Stimulated activated CD4-positive, alpha-beta T cell treated with anti-CD3 and anti-CD28 coated beads, TNF-alpha, amount 100 ng/mL, for 1 hour (primary cell): ENCODE data around the gene DCUN1D2.

Source experiments
- DNase-seq, 3 donors: peaks; one replicate each; pipeline ENCODE4 v3.0.0-alpha.2; 2020; ENCODE audit warnings: low read depth in 3 of 3, low spot score in 1 of 3

Gene DCUN1D2

DNA sequence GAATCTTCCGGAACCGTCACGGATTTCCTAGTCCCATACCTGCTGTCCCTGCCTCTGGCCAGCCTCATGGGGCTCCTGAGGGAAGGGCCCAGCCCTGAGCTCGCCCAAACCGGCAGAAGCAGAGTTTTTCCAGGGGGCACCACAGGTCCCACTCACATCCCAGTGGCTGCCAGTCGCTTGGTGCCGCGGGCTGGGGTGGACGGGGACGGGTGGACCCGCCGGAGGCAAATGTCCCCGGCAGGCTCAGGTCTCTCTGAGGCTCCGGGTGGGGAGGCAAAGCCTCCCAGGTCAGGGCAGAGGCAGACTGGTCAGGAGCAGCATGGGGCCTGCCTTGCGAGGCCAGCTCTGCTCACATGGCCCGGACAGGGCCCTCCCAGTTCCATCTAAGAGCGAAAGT lies 62.0 kb downstream of the DCUN1D2 start:
- no peak for DNase-seq

- no peak for DNase-seq
Observed at GRCh38 chr13:113427562-113428468, 62.7 kb downstream of the DCUN1D2 start.

DNA sequence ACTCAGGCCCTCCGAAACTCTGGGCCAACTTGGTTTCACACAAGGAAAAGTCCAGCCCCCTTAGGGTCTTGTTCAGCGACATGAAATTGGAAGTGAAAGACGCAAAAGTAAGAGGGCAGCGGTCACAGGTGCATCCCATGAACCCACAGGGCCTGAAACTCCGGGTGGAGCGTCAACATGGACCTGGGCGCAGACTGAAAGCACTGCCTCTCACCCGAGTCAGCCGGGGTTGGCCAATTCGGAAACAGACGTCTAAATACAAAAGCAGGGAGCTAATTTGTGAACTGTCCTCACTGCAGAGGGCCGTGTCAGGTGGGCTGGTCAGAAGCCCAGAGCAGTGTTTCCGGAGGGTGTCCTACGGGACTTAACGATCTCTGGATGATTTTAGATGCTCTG lies 63.9 kb downstream of the DCUN1D2 start:
- DNase-seq = no peak

DNA sequence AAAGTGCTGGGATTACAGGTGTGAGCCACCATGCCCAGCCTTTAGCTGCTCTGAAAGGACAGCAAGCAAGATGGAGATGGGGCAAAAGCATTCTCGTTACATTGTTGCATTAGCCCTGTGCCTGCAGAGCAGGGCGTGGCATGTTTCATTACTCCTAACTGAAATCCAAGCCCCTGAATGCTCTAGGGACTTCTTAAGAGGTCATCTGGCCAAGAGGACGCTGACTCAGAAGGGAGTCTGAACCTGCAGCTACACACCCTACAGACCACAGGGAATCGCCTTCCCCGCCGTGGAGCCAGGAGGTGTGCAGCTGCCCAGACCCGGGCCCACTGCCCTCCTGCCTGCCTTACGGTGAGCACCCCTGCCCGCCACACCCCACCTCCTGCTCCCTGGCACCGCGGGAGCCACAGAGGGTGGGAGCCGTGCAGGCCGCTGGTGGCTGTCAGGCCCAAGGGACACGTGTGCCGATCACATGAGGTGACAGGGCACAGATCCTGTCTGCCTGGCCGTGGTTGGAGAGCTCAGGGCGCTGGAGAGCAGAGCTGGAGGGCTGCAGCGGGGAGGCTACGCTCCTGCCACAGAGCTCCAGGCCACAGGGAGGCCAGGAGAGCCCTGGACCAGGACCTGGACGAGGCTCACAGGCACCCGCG lies 64.4 kb downstream of the DCUN1D2 start:
- no peak for DNase-seq

- DNase-seq = no peak
Observed at GRCh38 chr13:113423520-113424163, 66.9 kb downstream of the DCUN1D2 start.

- no peak for DNase-seq
Observed at GRCh38 chr13:113422807-113423519, 67.5 kb downstream of the DCUN1D2 start.

DNA sequence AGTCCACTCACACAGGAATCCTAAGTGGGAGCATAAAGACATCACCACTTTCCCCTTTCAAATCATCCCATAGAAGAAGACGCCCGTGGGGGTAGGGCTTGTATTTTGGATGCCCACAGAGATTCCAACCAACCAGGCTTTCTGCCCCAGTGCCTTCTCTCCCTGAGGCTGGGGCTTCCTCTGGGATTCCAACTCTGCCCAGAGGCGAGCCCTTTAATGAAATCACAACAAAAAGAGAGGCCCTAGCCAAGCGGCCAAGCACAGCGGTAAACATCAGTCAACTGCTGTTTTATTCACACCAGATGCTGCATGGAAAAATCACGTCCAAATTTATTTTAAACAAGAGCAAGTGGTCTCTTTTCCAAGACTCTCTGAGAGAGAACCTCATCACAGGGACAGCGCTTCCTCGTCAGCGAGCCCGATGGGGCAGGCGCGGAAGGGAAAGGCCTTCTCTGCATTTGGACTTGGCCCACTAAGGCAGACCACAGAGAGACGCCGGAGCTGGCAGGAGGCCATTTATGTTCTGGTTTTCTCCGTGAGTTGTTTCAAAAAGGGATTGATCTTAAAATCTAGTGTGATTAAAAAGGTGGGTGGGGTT lies 68.7 kb downstream of the DCUN1D2 start:
- no peak for DNase-seq

GRCh38 chr13:113420833-113421600 lies 69.5 kb downstream of the DCUN1D2 start:
- no peak for DNase-seq

DNA sequence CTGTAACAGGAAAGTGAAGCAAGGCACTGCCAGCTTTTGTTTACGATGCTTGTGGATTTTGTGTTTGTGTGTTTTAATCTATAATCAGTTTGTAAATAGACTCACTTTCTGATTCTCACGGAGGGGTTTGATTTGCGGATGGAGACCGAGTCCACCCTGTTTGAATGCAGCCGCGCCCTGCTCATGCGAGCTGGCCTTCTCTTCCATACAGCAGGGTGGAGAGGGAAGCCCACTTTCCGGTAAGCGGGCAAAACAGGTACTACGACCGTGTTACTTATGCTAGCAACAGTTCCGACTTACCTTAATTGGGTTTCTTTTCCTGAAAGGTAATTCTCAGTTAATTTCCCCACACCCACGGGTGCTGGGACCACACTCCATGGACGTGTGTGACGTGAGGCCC lies 70.3 kb downstream of the DCUN1D2 start:
- no peak for DNase-seq

GRCh38 chr13:113419531-113420193 lies 70.8 kb downstream of the DCUN1D2 start:
- no peak for DNase-seq

GRCh38 chr13:113418722-113419049 lies 71.8 kb downstream of the DCUN1D2 start:
- DNase-seq = no peak

DNA sequence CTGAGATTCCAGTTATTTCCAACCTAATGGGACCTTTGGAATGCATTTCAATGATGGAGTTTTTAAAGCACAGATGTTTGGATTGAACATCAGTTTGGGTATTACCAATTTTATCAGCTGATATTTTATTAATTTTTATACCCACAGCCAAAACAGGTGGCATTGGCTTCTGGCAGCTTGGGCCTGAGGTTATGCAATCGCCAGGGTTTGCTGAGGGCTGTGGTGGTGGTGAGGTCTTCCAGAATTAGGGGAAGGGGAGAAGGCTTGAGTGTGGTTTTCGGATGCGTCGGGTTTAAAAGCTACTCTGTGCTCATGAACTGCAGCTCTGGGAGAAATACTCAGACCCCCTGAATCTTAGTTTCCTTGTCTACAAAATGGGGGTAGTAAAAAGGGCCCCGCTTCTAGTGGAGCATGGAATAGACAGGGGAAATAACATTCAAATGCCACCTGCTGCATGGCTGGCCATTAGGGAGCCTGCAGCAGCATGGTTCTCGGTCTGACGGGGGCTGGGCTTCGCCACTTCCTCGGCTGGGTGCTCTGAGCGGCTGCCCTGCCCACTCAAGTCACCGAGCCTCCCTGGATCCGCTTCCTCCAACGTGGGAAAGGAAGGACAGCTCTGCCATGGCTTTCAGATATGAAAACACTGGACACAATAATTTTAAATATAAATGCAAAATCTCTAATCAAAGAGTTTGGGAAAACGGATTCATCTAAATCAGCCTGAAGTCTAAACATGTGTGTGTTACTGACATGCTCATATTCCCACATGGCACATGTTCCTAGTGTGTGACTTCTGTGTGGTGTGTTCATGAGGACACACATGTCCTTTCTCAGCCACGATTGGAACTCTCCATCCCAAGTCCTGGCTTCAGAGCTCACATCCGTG lies 72.4 kb downstream of the DCUN1D2 start:
- DNase-seq = no peak

DNA sequence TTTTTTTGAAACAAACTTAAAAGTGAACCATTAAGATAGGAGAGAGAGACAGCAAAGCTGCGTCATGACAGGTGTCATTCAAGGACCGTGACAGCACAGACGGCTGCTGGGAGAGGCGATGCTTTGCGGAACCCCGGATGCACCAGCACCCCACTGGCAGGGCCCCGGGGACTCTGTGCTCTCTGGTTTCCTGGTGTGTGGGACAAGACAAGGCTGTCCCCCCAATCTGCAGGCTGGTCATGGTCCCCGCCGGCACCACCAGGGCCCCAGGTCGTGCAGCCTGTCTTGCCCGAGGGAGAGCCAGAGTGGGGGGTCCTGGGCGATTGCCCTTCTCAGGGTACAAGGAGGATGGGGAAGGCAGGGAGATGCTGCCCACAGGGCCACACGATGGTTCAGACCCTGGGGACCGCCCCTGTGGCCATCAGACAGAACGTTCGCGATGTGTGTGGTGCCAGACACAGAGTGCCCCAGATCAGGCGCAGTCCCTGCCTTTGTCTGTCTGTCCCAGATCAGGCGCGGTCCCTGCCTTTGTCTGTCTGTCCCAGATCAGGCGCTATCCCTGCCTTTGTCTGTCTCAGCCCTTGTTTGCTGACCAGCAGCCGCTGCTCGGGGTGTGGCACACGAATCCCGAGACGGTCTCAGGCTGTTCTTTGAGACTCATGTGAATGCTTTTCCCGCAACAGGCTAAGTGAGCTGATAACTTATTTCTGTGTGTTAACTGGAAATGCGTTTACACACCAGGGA lies 73.3 kb downstream of the DCUN1D2 start:
- DNase-seq = no peak

- no peak for DNase-seq
Observed at GRCh38 chr13:113415825-113416224, 74.7 kb downstream of the DCUN1D2 start.

DNA sequence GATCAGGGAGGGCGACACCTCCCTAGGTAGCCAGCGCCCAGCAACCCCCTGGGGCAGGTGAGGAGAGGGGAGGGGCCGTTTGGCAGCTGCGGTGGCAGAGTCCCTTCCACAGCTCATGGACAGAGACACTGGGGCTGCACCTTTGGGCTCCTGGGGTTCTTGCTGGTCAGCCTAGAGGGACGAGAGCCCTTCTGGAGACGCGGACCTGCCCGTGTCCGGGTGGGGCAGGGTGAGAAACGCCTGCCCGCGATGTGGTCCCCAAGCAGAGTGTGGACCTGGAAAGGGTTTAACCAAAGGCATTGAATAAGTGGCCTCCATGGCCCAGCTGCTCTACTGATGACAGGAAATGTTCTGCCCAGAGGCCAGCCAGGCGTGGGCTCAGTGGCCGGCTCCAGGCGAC lies 75.5 kb downstream of the DCUN1D2 start:
- DNase-seq = no peak

- DNase-seq = no peak
Observed at GRCh38 chr13:113414335-113414734, 76.2 kb downstream of the DCUN1D2 start.

- DNase-seq = no peak
Observed at GRCh38 chr13:113413898-113414282, 76.6 kb downstream of the DCUN1D2 start.

DNA sequence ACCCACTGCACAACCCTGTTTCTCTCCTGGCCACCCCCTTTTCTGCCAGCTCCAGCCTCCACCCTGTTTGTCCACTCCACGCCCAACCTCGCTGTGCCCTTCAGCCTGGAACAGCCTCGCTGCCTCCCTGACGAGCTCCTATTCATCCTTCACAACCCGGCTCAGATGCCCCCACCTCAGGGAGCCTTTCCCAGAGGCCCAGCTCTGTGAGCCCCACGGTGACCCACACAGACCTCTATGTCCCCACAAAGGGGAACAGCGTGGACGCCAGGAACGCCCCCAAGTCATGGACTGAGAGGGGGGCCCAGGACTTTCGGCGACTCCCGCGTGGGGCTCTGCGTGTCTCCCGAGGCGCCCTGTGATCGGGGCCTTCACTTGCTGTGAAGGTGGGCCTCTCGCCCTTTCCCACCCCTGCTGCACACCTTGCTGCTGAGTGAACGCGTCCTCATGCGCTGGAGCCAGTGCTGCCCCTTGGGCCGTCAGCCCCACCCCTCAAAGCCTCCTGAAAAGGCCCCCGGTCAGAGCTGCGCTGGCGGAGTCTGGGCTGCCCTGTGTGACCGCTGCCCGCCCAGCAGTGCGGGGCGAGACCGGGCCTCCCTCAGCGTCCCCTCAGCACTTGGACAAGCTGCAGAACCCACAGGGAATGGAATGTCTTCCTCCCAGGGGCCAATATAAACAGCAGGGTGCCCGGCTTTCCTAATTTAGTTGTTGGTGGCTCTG lies 77.2 kb downstream of the DCUN1D2 start:
- no peak for DNase-seq
